DMS53 treated with DMSO at 0.1 percent for 48 hours (cell line): ENCODE results near the gene BCAT1.
"Not testable (repeated sequence)": the region's sequence is repeated elsewhere in the genome, so short reads cannot be mapped to it uniquely, and the experiment has no call there.

ENCODE experiments used
- DNase-seq: peaks from one replicate; lab custom pipeline; 2025; ENCODE audit not compliant: unreplicated experiment; lab: John Stamatoyannopoulos, UW

BCAT1 gene

DNA sequence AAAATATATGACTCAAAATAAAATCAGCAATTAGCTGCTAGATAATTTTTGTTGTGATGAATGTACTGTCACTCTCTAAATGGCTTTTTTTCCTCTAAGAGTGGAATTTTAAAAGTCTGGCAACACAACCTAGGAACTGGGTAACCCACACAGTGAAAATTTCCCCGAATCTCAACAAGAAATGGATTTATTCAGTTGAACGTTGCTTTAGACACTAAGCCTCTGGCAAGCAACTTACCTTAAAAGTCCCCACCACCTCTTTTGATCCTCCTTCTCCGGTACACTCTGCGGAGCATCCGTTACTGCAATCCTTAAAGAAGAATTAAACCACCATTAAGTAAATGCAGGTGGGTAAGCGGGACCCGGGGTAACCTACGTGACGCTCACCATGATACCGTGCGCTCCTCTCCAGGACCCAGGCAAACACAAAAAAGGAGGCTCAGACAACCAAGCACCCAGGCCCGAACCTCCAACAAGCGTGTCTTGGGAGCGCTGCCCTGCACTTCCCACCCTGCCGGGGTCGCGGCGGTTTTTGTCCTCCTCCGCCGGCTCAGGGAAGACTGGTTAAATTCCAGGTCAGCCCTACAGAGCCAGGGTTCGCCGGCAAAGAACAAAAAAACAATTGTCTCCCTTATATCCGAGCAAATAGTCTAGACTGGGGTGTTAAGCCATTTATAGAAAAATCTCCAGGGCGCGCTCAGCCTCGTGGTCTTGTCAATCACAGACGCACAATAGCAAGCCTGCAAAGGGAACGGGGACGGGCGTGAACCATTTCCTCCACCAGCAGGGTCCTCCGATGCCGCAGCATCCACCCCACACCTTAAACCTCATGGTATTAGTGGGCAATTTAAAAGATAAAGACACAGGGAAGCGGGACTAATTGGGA lies 47.1 kb downstream of the BCAT1 start:
- DNase-seq = no peak

DNA sequence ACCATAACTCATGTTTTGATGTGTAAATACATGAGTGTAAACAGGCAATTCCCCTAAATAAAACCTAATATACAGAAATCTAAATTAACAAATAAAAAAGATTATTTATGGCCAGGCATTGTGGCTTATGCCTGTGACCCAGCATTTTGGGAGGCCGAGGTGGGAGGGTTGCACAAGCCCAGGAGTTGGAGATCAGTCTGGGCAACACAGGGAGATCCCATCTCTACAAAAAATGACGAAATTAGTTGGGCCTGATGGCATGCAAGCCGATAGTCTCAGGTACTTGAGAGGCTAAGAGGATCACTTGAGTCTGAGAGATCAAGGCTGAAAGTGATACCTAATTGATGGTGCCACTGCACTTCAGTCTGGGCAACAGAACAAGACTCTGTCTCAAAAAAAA lies 48.7 kb downstream of the BCAT1 start:
- no peak for DNase-seq

DNA sequence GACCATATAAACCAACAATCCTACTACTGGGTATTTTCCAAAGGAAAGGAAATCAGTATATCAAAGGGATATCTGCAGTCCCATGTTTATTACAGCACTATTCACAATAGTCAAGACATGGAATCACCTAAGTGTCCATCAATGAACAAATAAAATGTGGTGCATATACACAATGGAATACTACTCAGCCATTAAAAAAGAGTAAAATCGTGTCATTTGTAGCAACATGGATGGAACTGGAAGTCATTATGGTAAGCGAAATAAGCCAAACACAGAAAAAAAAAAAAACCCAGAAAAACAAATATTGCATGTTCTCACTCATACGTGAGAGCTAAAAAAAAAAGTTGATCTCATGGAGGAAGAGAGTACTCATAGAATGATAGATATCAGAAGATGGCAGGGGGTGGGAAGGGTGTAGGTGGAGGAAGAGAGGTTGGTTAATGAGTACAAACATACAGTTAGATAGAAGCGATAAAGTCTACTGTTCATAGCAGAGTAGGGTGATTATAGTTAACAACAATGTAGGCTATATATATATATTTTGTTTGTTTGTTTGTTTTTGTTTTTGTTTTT lies 49.3 kb downstream of the BCAT1 start:
- DNase-seq = no peak

DNA sequence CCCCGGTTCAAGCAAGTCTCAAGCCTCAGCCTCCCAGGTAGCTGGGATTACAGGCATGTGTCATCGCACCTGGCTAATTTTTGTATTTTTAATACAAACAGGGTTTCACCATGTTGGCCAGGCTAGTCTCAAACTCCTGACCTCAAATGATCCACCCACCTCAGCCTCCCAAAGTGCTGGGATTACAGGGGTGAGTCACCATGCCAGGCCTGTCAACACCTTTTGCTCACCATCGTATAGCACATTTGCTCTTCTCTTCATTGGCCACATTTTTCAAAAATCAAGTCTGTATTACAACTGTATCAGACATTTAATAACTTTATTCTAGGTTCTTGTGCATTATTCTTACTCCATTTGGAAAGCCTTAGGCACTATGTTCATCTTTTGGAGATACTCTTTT lies 50.3 kb downstream of the BCAT1 start:
- no peak for DNase-seq

DNA sequence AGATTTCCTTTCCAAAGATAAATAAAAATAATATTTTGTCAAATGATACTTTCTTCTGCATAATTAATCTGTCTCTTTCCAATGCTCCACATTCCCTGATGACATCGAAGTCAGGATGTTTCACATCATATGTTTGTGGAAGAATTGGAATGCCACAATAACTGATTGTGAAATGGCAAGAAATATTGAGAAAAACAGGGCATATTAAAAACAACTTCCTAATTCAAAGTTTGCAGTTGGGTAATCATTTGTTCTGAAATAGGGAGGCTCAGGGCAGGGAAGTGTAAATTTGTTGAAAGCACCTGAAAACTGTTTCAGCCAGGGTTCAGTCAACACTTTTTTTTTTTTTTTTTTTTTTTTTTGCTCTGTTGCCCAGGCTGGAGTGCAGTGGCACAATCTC lies 50.7 kb downstream of the BCAT1 start:
- DNase-seq = no peak

DNA sequence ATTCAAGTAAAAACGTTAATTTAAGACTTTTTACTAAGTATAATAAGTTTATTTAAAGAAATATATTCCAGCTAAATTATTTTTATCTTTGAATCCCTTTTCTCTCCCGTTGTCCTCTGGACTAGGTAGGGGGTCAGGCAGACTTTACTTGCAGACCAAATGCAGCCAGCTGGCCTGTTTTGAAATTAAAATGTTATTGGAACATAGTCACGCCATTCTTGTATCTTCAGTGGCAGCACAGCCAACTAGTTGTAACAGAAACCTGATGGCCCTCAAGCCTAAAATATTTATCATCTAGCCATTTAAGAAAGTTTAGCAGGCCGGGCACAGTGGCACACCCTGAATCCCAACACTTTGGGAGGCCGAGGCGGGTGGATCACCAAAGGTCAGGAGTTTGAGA lies 52.7 kb downstream of the BCAT1 start:
- DNase-seq = no peak

DNA sequence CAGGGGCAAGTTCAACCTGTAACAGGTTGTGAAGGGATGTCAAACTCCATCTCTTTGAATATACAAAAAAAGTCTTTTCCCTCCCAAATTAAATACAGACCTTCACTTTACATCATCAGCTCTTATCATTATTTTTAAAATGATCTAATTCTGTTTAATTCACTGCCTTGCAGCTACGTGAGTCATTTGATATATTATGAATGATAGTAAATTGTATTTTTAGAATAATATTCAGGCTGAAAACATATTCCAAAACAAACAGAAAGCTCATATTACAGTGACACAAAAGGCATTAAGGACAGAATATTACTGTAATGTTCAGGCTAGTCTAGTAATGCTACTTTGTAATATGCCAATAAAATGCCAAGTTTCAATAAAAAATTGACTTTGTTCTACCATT lies 53.3 kb downstream of the BCAT1 start:
- DNase-seq = no peak

DNA sequence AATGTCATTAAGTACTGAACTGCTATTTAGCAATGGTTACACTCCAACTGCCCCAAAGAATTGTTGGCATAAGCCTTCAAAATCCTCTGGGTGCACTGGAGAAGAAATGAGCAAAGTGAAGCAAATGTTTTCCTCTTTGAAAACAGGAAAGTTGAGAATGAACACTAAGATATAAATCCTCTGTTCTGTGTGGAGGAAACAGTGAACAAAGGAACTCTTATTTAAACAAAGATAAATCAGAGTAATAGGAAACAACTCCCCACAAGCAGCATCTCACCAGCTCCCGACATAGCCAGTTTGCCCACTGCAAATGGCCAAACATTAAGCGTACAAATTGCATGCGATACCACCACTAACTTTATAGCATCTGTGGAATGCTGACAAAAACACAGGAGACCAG lies 54.0 kb downstream of the BCAT1 start:
- no peak for DNase-seq

DNA sequence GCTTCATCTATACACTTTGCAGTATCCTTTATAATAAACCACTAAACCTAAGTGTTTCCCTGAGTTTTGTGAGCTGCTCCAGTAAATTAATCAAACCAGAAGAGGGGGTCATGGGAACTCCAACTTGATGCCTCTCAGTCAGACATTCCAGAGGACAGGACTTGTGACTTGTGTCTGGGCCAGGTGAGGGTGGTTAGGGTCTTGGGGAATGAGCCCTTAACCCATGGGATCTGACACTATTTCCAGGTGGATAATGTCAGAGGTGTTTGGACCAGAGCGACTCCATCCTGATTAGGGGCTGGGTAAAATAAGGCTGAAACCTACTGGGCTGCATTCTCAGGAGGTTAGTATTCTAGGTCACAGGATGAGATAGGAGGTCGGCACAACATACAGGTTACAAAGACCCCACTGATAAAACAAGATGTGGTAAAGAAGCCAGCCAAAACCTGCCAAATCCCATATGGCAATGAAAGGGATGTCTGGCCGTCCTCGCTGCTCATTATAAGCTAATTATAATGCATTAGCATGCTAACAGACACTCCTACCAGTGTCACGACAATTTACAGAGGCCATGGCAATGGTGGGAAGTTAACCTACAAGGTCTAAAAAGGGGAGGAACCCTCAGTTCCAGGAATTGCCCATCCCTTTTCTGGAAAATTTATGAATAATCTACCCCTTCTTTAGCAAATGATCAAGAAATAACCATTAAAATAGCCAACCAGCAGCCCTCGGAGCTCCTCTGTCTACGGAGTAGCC lies 58.7 kb downstream of the BCAT1 start:
- DNase-seq = no peak

DNA sequence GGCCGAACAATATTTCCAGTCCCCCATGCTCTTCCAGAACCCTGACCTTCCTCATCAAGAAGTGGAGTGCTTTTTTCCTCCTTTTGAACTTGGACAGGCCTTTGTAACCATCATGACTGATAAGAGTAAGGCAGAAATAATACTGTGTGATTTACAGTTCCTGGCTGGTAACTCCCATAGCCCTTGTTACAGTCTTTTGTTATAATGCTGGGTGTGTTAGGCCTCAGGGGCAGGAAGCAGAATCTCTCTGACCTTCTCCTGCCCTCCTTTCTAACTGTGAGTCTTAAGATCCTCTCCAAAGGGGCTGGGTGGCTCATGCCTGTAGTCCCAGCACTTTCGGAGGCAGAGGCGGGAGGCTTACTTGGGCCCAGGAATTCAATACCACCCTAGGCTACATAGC lies 59.5 kb downstream of the BCAT1 start:
- DNase-seq = no peak

DNA sequence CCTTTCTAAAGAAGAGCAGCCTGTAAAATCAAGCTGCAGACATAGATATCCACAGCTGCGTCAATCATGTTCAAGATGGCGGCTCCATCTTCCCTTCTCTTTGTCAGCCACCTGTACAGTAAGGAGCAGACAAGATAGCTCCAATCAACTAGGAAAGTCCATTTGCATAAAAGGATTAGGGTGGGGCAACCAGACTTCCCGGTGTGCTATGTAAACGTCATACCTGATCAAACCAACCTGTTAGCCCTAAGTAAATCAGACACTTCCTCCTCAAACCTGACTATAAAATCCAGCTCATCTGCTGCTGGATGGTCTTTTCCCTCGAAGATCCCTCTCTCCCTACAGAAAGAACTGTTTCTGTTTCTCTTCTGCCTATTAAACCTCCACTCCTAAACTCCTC lies 60.1 kb downstream of the BCAT1 start:
- peak; percentile 96 for DNase-seq

DNA sequence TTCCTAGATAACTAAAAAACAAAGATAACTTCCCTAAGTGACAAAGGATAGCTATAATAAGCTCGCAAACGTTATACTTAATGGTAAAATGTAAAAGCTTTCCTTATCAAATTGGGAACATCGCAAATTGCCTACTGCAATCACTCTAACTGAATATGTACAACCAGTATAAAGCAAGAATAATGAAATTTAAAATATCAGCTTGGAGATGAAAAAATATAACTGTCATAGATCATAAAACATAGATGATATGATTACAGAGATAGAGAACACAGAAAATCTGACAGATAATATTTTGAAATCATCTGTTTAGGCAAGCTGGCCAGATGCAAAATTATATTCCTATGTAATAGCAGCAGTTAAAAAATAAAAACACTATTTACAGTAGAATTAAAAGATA lies 64.0 kb downstream of the BCAT1 start:
- no peak for DNase-seq

DNA sequence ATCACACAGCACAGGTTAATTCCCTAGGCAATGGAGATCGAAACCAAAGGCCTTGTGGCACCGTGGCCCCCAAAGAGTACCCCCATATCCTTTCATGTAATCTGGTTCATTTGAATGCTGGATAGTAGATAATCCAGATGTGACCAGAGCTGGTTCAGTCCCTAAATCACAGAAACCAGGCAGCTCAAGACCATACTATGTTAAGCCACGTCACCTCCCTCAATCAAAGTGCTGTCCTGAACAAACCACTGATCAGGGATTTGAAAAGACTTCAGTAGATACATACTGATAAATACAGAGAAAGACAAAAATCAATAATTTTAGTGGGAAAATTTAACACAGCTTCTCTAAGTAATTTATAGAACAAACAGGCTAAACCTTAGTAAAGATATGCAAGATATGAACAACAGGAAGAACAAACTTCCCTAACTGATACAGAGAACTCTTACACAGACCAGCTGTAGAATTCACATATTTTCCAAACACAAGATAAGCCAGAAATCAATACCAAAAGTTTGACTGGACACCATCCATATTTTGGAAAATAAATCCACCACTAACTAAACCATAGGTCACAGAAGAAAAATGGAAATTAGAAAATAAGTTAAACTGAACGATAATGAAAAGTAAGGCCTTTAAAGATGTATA lies 67.1 kb downstream of the BCAT1 start:
- no peak for DNase-seq

DNA sequence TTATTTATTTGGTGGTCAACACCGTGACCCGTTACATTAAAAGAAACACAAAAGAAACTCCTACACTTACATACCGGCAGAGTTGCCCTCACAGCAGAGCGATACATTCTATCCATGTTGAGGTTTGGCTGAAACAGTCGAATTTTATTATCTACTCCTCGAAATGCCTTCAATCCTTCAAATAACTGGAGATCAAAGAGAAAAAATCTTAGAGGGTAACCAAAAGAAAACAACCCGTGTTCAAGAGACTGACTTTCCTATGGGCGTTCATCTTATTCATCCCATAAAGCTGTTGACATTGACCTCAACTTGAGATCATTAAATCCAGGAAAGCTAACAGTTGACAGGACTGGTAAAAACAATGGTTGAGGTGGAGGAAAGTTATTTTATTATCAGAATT lies 67.7 kb downstream of the BCAT1 start:
- DNase-seq = no peak

DNA sequence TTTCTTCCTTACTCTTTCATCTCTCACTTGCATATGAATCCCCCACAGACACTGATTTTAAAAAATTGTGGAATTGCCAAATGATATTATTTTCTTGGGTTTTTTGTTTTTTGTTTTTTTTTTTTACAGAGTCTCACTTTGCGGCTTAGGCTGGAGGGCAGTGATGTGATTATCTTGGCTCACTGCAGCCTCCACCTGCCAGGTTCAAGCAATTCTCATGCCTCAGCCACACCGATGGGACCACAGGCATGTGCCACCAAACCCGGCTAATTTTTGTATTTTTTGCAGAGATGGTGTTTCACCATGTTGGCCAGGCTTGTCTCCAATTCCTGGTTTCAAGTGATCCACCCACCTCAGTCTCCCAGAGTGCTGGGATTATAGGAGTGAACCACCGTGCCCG lies 68.2 kb downstream of the BCAT1 start:
- no peak for DNase-seq

DNA sequence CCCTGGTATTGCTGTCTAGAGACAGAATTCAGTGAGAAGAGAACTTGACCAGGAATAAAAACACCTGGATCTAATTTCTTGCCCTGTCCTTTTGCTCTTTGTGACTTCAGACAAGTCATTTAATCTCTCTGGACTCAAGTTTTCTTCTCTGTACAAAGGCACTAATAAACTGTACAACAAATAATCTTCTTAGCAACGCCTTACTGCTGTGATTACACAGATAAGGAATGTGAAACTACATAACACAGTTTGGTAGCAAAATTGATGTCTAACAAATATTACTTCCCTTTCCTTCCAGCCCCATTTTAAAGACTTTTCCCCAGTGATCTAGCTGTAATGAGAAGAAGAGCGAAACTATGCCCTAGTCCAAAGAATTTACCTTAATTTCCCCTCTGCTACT lies 69.3 kb downstream of the BCAT1 start:
- no peak for DNase-seq

DNA sequence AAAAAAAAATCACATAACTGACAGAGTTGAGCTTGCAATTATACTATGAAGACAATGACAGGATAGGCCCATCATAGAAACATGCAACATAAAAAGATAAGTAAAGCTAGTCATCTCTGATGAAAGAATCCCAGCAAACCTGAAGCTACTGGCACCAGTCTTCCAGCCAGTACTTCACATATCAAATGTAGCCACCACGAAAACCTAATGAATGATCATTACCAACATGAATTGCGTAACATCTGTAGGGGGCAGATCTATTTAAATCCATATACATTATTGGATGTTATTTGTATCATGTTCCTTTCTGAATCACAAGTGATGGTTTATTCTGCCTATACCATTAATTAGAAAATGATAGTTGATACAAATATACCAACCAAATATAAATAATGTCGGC lies 73.9 kb downstream of the BCAT1 start:
- DNase-seq = no peak

DNA sequence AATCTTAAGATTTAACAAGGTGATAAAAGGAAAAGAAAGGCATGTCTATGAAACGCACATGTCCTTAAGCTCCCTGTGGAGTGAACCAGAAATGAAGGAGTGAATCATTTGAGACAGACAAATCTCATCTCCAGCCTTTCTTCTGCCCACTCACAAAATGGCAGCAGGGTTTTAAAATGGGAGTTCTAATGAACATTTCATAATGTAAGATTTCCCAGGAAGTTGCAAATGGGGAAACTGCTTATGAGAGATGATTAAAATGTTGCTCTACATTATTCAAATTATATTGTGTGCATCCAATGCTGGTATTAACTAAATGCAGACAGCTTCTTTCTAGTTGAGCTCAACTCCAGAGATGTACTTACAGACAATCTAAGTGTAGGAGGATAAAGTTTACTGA lies 76.7 kb downstream of the BCAT1 start:
- DNase-seq = no peak

DNA sequence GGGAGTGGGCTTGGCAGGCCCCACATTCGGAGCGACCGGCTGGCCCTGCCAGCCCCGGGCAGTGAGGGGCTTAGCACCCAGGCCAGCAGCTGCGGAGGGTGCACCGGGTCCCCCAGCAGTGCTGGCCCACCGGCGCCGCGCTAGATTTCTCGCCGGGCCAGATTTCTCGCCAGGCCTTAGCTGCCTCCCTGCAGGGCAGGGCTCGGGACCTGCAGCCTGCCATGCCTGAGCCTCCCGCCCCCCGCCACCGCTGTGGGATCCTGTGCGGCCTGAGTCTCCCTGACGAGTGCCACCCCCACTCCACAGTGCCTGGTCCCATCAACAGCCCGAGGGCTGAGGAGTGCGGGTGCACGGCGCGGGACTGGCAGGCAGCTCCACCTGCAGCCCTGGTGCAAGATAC lies 82.8 kb downstream of the BCAT1 start:
- DNase-seq = not testable (repeated sequence)

DNA sequence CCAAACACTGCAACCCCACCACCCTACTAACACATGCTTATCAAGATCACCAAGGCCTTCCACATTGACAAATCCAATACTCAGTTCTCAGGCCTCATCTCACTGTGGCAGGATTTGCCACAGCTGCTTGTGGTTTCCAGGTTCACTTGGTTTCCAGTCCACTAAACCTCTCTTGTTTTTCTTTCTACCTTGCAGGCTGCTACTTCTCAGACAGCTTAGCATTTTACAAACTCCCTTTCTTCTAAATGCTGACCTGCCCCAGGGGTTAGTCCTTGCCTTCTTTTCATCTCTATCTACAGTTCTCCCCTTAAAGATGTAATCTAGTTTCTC lies 84.1 kb downstream of the BCAT1 start:
- DNase-seq = no peak

DNA sequence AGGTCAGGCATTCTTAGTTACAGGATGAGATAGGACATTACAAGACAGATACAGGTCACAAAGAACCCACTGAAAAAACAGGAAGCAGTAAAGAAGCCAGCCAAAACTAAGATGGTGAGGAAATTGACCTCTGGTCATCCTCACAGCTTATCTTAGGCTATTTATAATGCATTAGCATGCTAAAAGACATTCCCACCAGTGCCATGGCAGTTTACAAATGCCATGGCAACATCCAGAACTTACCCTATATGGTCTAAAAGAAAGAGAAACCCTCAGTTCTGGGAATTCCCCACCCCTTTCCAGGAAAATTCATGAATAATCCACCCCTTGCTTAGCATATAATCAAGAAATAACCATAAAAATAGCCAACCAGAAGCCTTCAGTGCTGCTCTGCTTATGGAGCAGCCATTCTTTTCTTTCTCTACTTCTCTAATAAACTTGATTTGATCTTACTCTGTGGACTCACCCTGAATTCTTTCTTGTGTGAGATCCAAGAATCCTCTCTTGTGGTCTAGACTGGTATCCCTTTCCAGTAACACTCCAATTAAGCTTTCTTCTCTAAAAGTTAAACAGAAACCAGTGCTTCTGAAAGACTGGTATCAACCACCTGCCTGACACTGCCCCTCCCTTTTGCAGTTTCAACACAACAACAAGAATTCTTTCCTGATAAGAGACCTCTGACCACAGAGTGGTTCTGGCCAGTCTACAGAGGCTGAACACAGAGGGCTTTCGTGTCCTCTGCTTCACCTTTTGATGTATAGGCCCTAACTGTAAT lies 86.9 kb downstream of the BCAT1 start:
- DNase-seq = peak; percentile 92
